HG03520 (cell line): ENCODE data around the gene PPP1R13B.
"Not testable (repeated sequence)": the region's sequence is repeated elsewhere in the genome, so short reads cannot be mapped to it uniquely, and the experiment has no call there.

Experiments used
- ATAC-seq: cut with Tn5 transposase; IDR thresholded peaks from one replicate; pipeline ENCODE4 v1.9.1; 2021; ENCODE audit warnings: mild to moderate bottlenecking, moderate library complexity; ENCODE audit not compliant: unreplicated experiment

Gene PPP1R13B

DNA sequence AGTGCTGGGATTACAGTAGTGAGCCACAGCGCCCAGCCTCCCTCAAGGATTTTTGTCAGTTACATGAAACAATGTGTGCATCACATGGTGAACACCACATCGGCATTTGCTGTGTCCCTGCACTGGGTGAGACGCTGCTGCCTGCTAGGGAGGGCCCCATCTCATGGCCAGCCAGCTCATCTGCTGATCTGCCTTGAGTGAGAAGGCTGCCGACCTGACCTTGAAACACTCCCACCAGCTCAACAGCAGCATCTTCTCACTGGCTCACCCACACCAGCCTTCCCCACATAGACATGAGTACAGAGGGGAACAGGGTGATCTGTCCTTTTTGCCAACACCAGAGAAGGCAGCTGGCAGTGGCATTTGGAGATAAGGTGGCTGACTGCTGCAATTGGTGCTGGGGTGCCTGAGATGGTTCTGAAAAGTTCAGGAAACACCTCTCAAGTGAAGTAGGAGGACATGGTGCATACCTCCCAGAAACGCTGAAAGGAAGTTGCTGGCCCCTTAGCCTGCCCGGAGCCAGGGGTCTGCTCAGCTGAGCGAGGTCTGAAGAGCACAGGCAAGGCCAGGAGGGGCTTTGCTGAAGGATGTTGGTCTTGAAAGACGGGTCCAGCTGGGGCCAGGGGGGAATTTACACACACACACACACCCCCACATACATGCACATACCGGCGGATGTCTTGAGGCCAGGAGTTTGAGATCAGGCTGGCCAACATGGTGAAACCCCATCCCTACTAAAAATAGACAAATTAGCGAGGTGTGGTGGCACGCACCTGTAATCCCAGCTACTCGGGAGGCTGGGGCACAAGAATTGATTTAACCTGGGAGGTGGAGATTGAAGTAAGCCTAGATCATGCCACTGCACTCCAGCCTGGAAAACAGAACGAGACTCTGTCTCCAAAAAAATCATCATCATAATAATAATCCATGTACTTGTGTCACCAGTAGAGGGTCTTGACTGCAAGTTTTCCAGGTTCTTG is 14.3 kb upstream of the PPP1R13B start:
- no peak for ATAC-seq

DNA sequence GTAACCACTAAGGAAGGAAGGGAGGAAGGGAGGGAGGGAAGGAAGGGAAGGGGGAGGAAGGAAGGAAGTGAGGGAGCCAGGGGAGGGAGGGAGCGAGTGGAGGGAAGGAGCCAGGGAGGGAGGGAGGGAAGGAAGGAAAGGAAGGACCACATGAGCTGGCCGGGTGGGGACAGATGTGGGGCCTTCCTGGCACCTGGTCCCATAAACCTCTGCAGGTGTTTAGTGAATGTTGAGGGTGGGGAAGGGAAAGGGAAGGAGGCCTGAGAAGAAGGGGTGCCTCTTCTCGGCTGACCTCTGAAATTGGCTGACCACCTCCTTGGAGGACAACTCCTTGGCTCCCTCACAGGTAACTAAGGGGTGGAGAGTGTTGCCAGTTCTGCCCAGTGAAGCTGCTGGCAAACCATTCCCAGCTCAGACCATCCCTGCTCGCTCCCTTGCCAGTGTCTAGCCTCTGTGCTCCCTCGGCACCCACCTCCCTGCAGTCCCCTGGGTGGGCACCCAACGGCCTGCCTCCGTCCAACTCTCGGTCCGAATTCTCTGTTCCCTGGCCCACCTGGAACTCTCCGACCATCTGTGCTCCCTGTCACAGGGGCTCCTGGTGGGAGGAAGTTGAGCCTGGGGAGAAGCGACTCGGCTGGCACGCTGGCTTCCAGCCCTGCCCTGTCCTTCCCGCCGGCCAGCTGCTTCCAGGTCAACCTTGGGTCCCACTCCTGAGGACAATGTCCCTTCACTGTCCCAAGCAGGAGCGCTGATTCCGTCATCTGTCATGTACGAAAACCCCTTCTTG is 12.2 kb upstream of the PPP1R13B start:
- ATAC-seq = no peak

DNA sequence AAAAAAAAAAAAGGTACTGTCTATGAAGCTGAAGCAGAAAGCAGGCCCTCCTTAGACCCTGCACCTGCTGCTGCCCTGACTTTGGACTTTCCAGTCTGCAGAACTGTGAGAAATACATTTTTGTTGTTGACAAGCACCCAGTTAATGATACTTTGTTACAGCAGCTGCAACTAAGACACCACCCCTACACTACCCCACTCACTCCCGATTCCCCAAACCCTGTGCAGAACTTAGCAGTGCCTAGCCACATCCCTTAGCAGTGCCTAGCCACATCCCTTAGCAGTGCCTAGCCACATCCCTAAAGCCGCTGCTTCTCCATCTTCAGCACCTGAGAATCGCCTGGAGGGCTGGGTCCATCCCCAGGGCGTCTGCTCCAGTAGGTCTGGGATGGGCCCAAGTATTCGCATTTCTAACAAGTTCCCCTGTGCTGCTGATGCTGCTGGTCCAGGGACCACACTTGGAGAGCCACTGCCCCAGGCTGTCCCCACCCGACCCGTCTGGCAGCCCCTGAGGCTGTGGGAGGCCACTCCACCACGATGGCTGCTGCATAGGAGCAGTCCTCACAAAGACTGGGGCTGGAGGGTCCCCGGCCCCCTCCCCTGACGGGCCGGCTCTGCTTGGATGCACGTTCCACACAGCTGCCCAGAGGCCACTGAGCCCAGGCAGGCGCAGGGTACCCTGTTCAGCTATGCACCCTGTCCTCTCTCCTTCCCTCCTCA is 10.8 kb upstream of the PPP1R13B start:
- ATAC-seq = no peak

DNA sequence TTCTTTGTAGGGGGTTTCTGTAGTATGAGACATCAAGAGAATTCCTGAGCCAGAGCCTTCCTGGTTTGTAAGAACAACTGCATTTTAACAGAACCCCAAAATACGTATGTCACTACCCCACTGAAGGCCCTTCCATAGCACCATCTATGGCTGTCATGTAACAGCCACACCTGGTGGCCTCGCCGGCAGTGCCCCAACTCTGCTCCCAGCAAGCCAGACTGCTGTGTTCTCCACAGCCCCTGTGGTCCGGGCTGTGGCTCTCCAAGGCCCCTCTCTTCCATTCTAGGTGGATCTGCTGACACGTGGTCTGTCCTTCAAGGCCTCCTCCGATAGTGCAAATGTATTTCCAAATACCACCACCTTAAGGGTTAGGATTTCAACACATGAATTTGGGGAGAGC is 9.9 kb upstream of the PPP1R13B start:
- ATAC-seq = no peak

DNA sequence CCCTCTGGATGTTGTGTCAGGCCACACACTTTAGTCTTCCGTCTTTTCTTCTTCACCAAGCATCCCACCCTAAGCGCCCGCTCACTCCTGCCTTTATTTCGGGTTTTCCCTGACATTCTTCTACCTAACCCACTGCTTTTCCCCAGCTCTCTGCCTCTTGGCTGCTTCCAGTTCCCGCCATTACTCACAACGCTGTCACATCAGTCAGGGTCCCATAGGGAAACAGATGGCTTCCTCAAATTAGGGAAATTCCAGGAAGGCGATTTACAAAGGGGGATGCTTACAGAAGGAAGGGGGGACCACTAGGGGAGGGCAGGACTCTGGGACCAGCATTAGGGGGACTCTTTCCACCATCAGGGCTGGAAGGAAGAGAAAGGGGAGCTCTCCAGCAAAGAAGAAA is 9.2 kb upstream of the PPP1R13B start:
- ATAC-seq = no peak

DNA sequence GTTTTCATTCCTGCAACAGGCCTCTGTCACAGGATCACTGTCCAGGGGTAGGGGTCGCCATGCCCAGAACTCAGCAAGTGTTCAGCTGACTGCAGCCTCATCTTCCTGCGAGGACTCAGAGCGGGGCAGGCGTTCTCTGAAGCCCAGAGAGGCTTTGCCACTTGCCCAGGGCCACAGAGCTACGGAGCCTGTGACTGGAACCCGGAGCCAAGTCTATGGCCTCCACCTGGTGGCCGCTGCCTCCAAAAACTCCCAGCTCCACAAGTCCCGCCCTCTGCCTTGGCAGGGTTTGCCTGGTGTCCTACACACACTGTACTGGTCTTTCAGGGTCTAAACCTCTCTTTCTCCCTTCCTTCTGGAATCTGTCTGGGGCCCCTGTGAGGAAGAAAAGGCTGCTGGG is 8.7 kb upstream of the PPP1R13B start:
- ATAC-seq = no peak

DNA sequence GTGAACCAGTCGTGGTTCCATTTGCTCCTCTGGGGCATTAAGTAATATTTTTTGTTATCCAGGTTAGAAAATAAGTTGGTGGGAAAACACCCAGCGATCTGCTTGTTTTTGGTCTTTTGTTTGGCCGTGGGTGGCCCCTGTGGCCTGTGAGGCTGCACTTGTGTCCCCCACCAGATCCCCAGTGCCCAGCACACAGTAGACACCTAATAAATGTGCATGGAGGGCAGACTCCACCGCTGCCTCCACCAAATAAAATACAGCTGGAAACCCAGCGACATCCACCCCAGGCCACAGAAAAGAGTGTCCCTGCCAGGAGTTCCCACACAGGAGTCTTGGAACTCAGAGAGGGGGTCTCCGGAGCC is 8.3 kb upstream of the PPP1R13B start:
- no peak for ATAC-seq

DNA sequence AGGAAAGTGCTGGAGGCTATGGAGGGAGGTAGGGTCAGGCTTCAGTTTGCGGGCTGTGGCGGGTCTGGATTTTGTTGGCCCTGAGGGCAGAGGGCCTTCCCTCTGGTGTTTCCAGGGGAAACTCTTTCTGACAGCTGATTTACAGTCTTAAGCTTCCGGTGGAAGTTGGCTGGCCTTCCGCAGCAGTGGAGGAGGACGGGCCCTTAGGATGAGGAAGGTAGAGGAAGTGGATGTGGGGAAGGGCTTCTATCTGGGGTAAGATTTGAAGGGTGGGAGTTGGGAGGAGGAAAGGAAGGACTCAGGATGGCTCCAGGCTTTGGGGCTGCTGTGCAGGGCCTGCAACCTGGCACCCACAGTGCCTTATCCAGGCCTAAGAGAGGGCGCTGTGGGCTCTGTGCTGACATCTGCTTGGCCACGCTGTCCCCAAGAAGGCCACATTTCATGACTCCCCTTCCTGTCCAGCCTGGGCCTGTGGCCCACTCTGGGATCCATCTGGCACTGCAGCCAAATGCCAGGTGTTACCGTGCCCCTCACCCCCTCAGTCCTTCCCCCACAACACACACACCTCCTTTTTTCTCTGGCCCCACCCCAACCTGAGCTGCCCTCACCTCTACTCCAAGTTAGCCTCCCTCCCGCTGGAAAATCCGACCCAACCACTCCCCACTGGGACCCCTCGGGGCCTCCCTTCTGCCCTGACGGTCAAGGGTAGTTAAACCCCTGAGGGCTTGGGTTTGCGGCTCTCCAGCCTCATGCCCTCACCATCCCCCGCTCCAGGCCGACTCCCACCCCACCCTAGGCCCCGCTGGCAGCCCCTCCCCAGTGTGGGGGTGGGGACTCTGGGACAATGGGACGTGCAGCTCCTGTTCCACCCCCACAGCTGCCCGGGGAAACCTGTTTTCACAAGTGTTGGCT is 7.7 kb upstream of the PPP1R13B start:
- ATAC-seq = no peak

DNA sequence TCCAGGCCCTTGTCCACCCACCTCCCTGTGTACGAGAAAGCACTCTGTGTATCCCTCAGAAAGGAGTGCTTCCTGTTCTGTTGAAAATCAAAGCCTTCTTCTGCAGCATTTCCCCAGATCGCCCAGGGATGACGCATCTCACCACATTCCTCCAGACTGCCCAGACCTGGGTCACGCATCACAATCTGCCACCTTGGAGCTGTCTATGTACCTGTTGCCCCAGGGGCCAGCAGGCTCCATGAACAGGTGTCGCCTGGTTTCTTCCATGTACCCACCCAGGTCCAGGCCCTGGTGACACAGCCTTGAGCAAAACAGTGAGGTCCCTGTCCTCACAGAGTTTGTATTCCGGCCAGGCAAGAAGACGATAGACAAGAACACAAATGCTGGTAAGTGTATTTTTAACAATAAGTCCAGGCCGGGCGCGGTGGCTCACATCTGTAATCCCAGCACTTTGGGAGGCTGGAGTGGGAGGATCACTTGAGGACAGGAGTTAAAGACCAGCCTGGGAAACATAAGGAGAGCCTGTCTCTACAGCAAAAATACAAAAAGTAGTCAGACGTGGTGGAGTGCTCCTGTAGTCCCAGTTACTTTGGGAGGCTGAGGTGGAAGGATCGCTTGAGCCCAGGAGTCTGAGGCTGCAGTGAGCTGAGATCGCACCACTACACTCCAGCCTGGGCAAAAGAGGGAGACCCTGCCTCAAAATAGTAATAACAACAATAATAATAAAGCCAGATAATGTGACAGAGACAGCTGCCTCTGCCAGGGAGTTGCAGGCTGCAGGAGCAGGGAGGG is 6.8 kb upstream of the PPP1R13B start:
- ATAC-seq = no peak

DNA sequence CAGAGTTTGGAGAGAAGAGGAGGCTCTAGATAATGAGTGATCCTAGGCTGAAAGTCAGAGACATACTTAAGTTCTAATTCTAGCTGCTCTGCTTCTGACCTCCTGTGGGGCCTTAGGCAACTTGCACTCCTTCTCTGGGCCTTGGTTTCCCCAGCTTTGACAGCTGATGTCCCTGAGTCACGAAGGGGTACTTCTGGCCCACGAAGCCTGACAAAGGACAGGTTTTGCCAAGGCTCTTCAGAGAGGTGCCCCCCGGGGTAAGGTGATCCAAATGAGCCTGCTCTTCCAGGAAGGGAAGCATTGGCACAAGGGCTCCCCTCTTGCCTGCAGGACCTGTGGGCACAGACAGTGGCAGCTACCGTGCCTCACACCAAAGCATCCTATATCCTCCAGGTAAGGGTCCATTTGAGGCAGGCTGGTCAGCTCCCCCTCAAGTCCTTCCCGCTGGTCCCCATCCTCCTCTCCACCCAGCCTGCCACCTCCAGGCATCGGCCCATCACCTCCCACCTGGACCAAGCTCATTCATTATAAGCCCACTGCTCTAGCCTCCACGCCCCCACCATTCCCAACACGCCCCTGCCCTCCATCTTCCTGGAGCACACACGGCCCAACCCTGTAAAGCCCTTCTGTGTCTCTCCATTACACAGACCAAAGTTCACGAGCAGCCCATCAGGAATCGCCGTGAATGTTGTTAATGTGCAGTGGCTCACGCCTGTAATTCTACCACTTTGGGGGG is 1.9 kb upstream of the PPP1R13B start:
- ATAC-seq = no peak

DNA sequence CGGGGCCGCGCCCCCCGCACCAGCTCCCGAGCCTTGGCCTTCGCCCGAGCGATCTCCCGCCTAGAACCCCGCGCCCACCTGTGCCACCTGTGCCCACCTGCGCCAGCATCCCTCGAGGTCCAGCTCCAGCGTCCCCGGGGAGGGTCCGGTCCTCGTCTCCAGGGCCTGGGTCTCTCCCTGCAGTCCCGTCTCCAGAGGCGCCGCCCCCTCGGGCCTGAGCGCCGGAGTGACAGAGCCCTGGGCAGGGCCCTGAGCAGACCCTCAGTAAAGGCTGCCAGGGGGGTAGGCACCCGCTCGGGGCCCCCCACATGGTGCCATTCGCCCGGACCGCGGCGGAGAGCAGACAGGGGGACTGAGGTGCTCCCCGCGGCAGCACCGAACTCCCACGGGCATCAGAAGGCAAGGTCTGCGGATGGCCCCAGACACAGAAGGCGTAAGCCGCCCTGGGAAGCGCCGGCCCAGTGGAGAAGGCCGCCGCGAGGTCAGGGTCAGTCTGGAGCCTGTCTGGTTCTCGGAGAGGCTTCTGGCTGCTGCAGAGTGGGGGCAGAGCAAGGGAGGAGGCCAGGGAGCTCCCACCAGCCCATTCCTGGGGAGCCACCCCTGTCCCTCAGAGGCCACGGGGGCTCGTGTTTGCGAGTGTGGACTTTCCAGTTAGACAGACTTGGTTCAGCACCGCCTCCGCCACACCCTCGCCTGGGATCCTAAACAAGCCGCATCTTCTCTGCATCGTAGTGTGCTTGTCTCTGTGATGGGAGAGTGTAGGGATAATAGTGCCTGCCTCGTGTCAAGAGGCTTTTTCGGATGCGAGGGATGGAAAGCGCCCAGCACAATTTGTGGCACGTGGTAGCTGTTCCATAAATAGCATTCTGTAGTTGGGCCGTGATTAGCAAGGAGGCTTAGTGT is 1.1 kb upstream of the PPP1R13B start:
- no peak for ATAC-seq

DNA sequence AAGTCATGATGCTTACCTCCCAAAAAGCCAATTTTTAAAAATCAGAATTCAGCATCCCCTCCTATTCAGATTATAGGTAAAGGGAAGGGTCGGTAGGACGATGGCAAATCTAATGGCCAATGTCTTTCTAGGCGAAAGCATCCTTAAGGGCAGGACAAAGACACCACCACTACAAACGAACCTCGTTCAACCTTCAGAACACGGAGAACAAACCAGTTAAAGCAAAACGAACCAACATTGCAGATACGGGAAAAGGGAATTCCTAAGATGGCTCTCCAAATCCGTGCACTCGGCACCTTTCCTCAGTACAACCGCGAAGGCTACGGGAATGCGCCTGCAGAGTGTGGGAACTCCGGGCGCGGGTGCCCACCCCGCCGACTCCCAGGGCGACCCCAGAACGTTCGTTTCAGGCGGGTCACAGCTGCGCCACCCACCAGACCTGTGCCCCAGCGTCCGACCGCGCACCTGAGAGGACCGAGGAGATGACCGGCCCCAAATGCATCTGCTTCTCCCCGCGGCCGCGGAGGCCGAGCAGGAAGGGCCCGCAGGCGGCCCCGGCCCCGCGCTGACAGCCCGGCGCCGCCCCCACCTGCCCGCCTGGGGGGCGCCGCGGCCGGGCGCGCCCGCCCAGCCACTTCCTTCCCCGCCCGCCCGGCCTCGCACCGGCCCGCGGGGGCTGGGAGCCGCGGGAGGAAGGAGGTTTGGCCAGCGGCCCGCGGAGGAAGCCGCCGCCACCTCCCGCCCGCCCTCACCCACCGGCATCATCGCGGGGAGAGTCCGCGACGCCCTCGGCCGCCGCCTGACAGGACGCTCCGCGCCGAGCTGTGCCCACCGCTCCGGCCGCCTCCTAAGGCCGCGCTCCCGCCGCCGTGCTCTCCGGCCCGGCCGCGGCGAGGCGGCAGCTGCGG is 578 bp downstream of the PPP1R13B start:
- ATAC-seq = peak; percentile 18

DNA sequence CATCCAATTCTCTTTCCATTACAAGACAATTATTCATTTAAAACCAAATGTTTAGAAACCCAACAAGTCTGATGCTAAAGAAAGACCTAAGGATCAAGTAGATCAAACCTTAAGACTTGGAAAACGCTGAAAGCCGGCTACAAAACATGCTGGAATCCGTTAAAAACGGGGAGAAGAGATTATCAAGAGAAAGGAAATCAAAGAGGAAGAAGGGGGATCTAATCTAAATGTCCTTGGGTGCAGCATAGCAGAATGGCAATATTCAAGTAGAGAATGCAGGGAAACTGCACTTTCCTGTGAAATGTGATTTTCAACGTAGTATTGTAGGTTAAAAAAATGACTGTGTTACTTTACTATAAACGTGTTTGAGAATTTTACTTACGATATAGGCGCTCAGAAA is 1.3 kb downstream of the PPP1R13B start:
- ATAC-seq = no peak

DNA sequence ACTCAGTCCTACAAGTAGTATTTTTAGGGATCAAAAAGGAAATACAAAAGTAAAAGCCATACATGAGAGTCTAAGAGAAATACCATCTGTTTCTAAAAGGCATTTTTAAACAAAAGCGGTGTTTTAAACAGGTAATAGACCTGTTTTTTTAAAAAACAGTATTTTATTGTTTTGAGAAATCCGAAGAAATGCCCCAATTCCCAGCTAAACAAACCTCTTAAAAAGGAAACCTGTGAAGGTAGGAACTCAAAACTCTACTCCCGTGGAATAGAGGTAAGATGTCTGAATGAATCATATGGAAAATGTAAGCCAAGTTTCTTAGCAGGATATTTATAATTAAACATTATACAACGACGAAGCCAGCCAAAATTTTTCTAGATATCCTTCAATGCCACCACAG is 2.0 kb downstream of the PPP1R13B start:
- no peak for ATAC-seq

DNA sequence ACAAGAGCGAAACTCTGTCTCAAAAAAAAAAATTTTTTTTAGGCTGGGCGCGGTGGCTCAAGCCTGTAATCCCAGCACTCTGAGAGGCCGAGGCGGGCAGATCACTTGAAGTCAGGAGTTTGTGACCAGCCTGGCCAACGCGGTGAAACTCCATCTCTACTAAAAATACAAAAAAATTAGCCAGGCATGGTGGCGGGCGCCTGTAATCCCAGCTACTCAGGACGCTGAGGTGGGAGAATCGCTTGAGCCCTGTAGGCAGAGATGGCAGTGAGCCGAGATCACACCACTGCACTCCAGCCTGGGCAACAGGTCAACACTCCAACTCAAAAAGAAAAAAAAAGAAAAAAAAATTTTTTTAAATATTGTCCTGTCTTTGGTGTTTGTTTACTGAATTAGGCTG is 6.1 kb downstream of the PPP1R13B start:
- not testable (repeated sequence) for ATAC-seq

DNA sequence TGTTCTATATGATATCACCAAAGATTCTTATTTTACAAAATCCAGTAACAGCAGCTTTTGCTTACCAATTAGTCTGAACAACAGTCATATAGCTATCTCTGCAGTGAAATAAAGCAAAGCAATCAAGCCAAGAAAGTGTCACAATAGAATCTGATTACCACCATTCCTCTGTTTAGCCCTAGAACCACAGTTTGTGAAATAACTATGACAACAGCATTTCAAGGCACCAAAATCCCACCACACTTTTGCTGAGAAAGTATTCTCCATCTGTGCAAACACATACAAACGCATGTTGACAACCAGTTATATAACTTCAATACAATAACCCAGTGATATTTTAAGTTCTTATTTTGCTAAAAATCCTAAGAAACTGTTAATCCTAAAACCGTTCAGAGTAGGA is 7.4 kb downstream of the PPP1R13B start:
- no peak for ATAC-seq

DNA sequence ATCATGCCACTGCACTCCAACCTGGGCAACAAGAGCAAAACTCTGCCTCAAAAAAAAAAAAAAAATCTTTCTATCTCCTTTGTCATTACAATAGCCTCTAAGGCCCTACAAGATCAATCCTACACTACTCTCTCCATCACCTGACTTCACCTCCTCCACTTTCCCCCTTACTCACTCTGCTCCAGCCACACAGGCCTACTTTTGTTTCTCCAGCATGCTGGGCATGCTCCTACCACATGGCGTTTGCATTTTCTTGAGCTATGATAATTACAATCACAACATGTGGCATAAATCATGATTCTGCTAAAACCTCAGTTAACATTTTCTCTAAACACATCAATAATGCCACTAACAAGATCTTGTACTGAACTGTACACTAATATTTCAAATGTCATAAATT is 7.8 kb downstream of the PPP1R13B start:
- no peak for ATAC-seq
